HG03135 (cell line): ENCODE results near the gene LKAAEAR1.
"Not testable (repeated sequence)": the region's sequence is repeated elsewhere in the genome, so short reads cannot be mapped to it uniquely, and the experiment has no call there.

Source experiments
- ATAC-seq: cut with Tn5 transposase; IDR thresholded peaks from one replicate; pipeline ENCODE4 v1.9.1; 2021; ENCODE audit warnings: mild to moderate bottlenecking, moderate library complexity; ENCODE audit not compliant: unreplicated experiment

Gene LKAAEAR1

GRCh38 chr20:64083804-64084684, at the start of gene LKAAEAR1:
Gene LKAAEAR1, minus strand, starts transcription at chr20:64084398. Its CDS starts 179 bp downstream, at chr20:64084219.
- ATAC-seq: no peak

GRCh38 chr20:64131406-64131805, 47.2 kb upstream of the LKAAEAR1 start:
- ATAC-seq: no peak

GRCh38 chr20:64130876-64131275, 46.7 kb upstream of the LKAAEAR1 start:
- ATAC-seq: no peak

GRCh38 chr20:64130271-64130670, 46.1 kb upstream of the LKAAEAR1 start:
- no peak for ATAC-seq

GRCh38 chr20:64129146-64129782, 45.1 kb upstream of the LKAAEAR1 start:
- no peak for ATAC-seq

- not testable (repeated sequence) for ATAC-seq
Observed at GRCh38 chr20:64123517-64123916, 39.3 kb upstream of the LKAAEAR1 start.

- not testable (repeated sequence) for ATAC-seq
Observed at GRCh38 chr20:64122927-64123326, 38.7 kb upstream of the LKAAEAR1 start.

- ATAC-seq: no peak
Observed at GRCh38 chr20:64121586-64121985, 37.4 kb upstream of the LKAAEAR1 start.

- no peak for ATAC-seq
Observed at GRCh38 chr20:64119681-64120341, 35.6 kb upstream of the LKAAEAR1 start.

- ATAC-seq: no peak
Observed at GRCh38 chr20:64119301-64119680, 35.1 kb upstream of the LKAAEAR1 start.

GRCh38 chr20:64117432-64117777, 33.2 kb upstream of the LKAAEAR1 start:
- ATAC-seq: not testable (repeated sequence)

GRCh38 chr20:64116541-64117431, 32.6 kb upstream of the LKAAEAR1 start:
- no peak for ATAC-seq

GRCh38 chr20:64116016-64116415, 31.8 kb upstream of the LKAAEAR1 start:
- no peak for ATAC-seq

GRCh38 chr20:64115171-64115911, 31.1 kb upstream of the LKAAEAR1 start:
- ATAC-seq: no peak

- no peak for ATAC-seq
Observed at GRCh38 chr20:64114356-64114971, 30.3 kb upstream of the LKAAEAR1 start.

- no peak for ATAC-seq
Observed at GRCh38 chr20:64113796-64114355, 29.7 kb upstream of the LKAAEAR1 start.

- ATAC-seq: no peak
Observed at GRCh38 chr20:64113444-64113775, 29.2 kb upstream of the LKAAEAR1 start.

GRCh38 chr20:64112691-64113443, 28.7 kb upstream of the LKAAEAR1 start:
- no peak for ATAC-seq
